Body of pancreas (tissue), 4 donors: Measurements from ENCODE around the gene GRB10. TPM values are rescaled to one million over a fixed set of nuclear protein-coding genes. Genes with fewer than 3 reads are reported as not detected.
A peak's percentile ranks its signal among the peaks of the same experiment; 100 is the strongest.

Experiments
- ATAC-seq: fragments of 150-250 bp; one replicate; pipeline ENCODE4 v1.9.1; 2016
- DNase-seq, 4 donors: peaks; one replicate each; pipeline ENCODE4 v3.0.0-alpha.2; 2019
- H3K27ac ChIP-seq, 4 donors: fragments of 200-600 bp; sonication (generic); 1 replicate in 3 of 4; 2 replicates in 1 of 4; pipeline versions ENCODE4 v1.5.1 to v1.6.1; 2016 to 2019; ENCODE audit warnings: mild to moderate bottlenecking in 1 of 4, mixed read lengths in 1 of 4, moderate library complexity in 1 of 4
- H3K27me3 ChIP-seq, 2 donors: fragments of 200-600 bp; sonication (generic); one replicate each; pipeline ENCODE4 v1.6.0; 2016; ENCODE audit warnings: mild to moderate bottlenecking in 1 of 2
- H3K36me3 ChIP-seq, 2 donors: fragments of 200-600 bp; sonication (generic); replicated peaks in 1 of 2; 2 replicates each; pipeline ENCODE4 v1.5.1; 2016; ENCODE audit warnings: low read depth in 2 of 2; ENCODE audit not compliant: insufficient read depth in 1 of 2
- H3K4me1 ChIP-seq: fragments of 200-600 bp; sonication (generic); one replicate; pipeline ENCODE4 v1.6.0; 2016
- H3K4me3 ChIP-seq, 2 donors: fragments of 200-600 bp; sonication (generic); 1 replicate in 1 of 2; 2 replicates in 1 of 2; pipeline ENCODE4 v1.5.1; 2016 to 2019
- H3K9me3 ChIP-seq, 3 donors: fragments of 200-600 bp; sonication (generic); 1 replicate in 2 of 3; 2 replicates in 1 of 3; pipeline ENCODE4 v1.5.1; 2016
- CTCF ChIP-seq, 7 experiments: fragments of 450-650 bp in 4 of 7; fragments of 200-600 bp in 3 of 7; sonication (generic) in 3 of 7; IDR thresholded peaks; one replicate each; pipeline ENCODE4 v1.5.1; 2016 to 2019; ENCODE audit warnings: antibody characterized with exemption in 7 of 7
- POLR2A ChIP-seq, 3 donors: fragments of 450-650 bp; IDR thresholded peaks; one replicate each; pipeline ENCODE4 v1.6.1; 2016; ENCODE audit warnings: antibody characterized with exemption in 3 of 3, mild to moderate bottlenecking in 2 of 3
- WGBS, 2 donors: methylation state at CpG; one replicate each; pipeline ENCODE4 v1.1.5; 2017; 5-methylcytosine and 5-hydroxymethylcytosine counted together
- intact Hi-C: fragments of 100-400 bp; cut with DNase I; formaldehyde crosslinking; loops from one replicate; pipeline ENCODE4 v1.15.1; 2023
- total RNA-seq, 2 donors: library from RNA; depleted of rRNA; stranded (reverse); fragments of >200 nt; gene quantifications; one replicate each; pipeline ENCODE4 v1.1.0, GENCODE V29; 2016

GRB10 gene
- total RNA-seq, 2 donors from 2014 or later: 130 to 229 TPM

GRCh38 chr7:50682079-50682478 lies 100.6 kb downstream of the GRB10 start:
- no peak overlapping the region for H3K4me3 ChIP-seq
- H3K9me3 ChIP-seq: no peaks in the 10 kb centered on the region
- no peaks in the 10 kb centered on the region for H3K27me3 ChIP-seq
- H3K27ac ChIP-seq: peak overlapping the region in 3 of 4 donors; percentile 49 to 69 (median 67)
- H3K4me1 ChIP-seq: peaks cover 82% of the 10 kb centered on the region
- intact Hi-C loops: no loop called here
- no peak for TF ChIP-seq POLR2A (IDR thresholded peaks at IDR 0.05)
- TF ChIP-seq CTCF (IDR thresholded peaks at IDR 0.05): no peak
- H3K36me3 ChIP-seq: no peaks in the 10 kb centered on the region
- ATAC-seq (no peak), DNase-seq (no peak)
- WGBS, 2 donors: 41 to 54% methylated on average over 4 of the region's 4 CpGs

GRCh38 chr7:50681432-50682045 lies 101.2 kb downstream of the GRB10 start:
- H3K27ac ChIP-seq: peak overlapping the region; percentile 26 to 69 (median 58)
- no peaks in the 10 kb centered on the region for H3K27me3 ChIP-seq
- H3K4me3 ChIP-seq: no peak overlapping the region
- H3K9me3 ChIP-seq: no peaks in the 10 kb centered on the region
- TF ChIP-seq CTCF (IDR thresholded peaks at IDR 0.05) (no peak), POLR2A (IDR thresholded peaks at IDR 0.05) (no peak)
- no peak for DNase-seq
- intact Hi-C loops: no loop called here
- WGBS, 2 donors: 40 to 47% methylated on average over 8 of the region's 8 CpGs
- no peak for ATAC-seq
- H3K4me1 ChIP-seq: peaks cover 85% of the 10 kb centered on the region
- H3K36me3 ChIP-seq: no peaks in the 10 kb centered on the region

- peaks cover 87% of the 10 kb centered on the region for H3K4me1 ChIP-seq
- no peaks in the 10 kb centered on the region for H3K9me3 ChIP-seq
- no peak for DNase-seq
- no peak for TF ChIP-seq POLR2A (IDR thresholded peaks at IDR 0.05)
- TF ChIP-seq CTCF (IDR thresholded peaks at IDR 0.05): peak in 4 of 7 experiments; percentile 44 to 51 (median 48)
- H3K4me3 ChIP-seq: no peak overlapping the region
- peak; percentile 24 for ATAC-seq
- WGBS, 2 donors: 8 to 11% methylated on average over 7 of the region's 7 CpGs
- peak overlapping the region; percentile 17 to 69 (median 58) for H3K27ac ChIP-seq
- intact Hi-C loops: no loop called here
- no peaks in the 10 kb centered on the region for H3K27me3 ChIP-seq
- peaks cover 0 to 2% of the 10 kb centered on the region in 2 donors for H3K36me3 ChIP-seq
Observed at GRCh38 chr7:50679218-50680007, 103.3 kb downstream of the GRB10 start.

- Histone ChIP-seq H3K9me3 (no peaks in the 10 kb centered on the region), H3K27ac (peak overlapping the region in 3 of 4 donors; percentile 49 to 67 (median 67)), H3K27me3 (no peaks in the 10 kb centered on the region), H3K4me1 (peaks cover 87% of the 10 kb centered on the region), H3K4me3 (no peak overlapping the region), H3K36me3 (peaks cover 0 to 8% of the 10 kb centered on the region in 2 donors)
- intact Hi-C loops: no loop called here
- 40 to 43% methylated on average over 7 of the region's 7 CpGs for WGBS, 2 donors
- ATAC-seq: no peak
- DNase-seq: no peak
- TF ChIP-seq POLR2A (IDR thresholded peaks at IDR 0.05) (no peak), CTCF (IDR thresholded peaks at IDR 0.05) (no peak)
Observed at GRCh38 chr7:50678586-50678985, 104.1 kb downstream of the GRB10 start.
